GM23338 (cell line): ENCODE results near the gene DST. TPM values are rescaled to one million over a fixed set of nuclear protein-coding genes. Genes with fewer than 3 reads are reported as not detected.

Experiments used
- ATAC-seq: fragments of 200-7000 bp; cut with Tn5 transposase; 3 replicates; pipeline ENCODE4 v1.9.1; 2020
- DNase-seq: peaks from one replicate; pipeline ENCODE4 v3.0.0-alpha.2; 2015; ENCODE audit warnings: low spot score
- H2AFZ ChIP-seq: fragments of 200-600 bp; sonication (generic); 2 replicates; pipeline ENCODE4 v1.8.0; 2016; ENCODE audit warnings: antibody characterized with exemption, mild to moderate bottlenecking, moderate library complexity
- H3F3A ChIP-seq: fragments of 200-600 bp; sonication (generic); replicated peaks from 2 replicates; pipeline ENCODE4 v1.8.0; 2017; ENCODE audit warnings: antibody characterized with exemption, mixed run types, low read depth
- H3K27ac ChIP-seq: fragments of 200-600 bp; sonication (generic); 2 replicates; pipeline ENCODE4 v1.6.1; 2016; ENCODE audit warnings: low read depth
- H3K27me3 ChIP-seq: fragments of 200-600 bp; sonication (generic); 2 replicates; pipeline ENCODE4 v1.8.0; 2016; ENCODE audit warnings: mild to moderate bottlenecking, mixed run types, moderate library complexity; ENCODE audit not compliant: insufficient read depth
- H3K36me3 ChIP-seq: fragments of 200-600 bp; sonication (generic); 2 replicates; pipeline ENCODE4 v1.8.0; 2016; ENCODE audit warnings: mild to moderate bottlenecking; ENCODE audit not compliant: insufficient read depth
- H3K4me1 ChIP-seq: fragments of 200-600 bp; sonication (generic); 2 replicates; pipeline ENCODE4 v1.8.0; 2016; ENCODE audit warnings: mild to moderate bottlenecking, moderate library complexity; ENCODE audit not compliant: insufficient read depth
- H3K4me2 ChIP-seq: fragments of 200-600 bp; sonication (generic); 2 replicates; pipeline ENCODE4 v1.7.1; 2017; ENCODE audit warnings: mixed run types
- H3K4me3 ChIP-seq: fragments of 200-600 bp; sonication (generic); 2 replicates; pipeline ENCODE4 v1.6.1; 2016; ENCODE audit warnings: mixed run types
- H3K79me2 ChIP-seq: fragments of 200-600 bp; sonication (generic); replicated peaks from 2 replicates; pipeline ENCODE4 v1.8.0; 2017; ENCODE audit warnings: mild to moderate bottlenecking; ENCODE audit not compliant: insufficient read depth
- H3K9me2 ChIP-seq: fragments of 200-600 bp; sonication (generic); 2 replicates; pipeline ENCODE4 v1.8.0; 2017; ENCODE audit not compliant: insufficient read depth
- H4K20me1 ChIP-seq: fragments of 200-600 bp; sonication (generic); replicated peaks from 2 replicates; pipeline ENCODE4 v1.8.0; 2017; ENCODE audit warnings: mild to moderate bottlenecking; ENCODE audit not compliant: insufficient read depth
- H3K27ac Mint-ChIP-seq: 2 replicates; pipeline ENCODE4 v1.8.0; 2020; ENCODE audit warnings: inconsistent platforms, mild to moderate bottlenecking, moderate library complexity, mixed read lengths
- H3K27me3 Mint-ChIP-seq: 3 replicates; pipeline ENCODE4 v1.8.0; 2022; ENCODE audit warnings: low read depth, mild to moderate bottlenecking, moderate library complexity, mixed read lengths, inconsistent platforms; ENCODE audit not compliant: insufficient read depth, poor library complexity
- H3K36me3 Mint-ChIP-seq: 3 replicates; pipeline ENCODE4 v1.8.0; 2021; ENCODE audit warnings: low read depth, mild to moderate bottlenecking, inconsistent platforms, moderate library complexity, mixed read lengths
- H3K4me1 Mint-ChIP-seq: 3 replicates; pipeline ENCODE4 v1.8.0; 2020; ENCODE audit warnings: mild to moderate bottlenecking, inconsistent platforms, mixed read lengths
- H3K4me3 Mint-ChIP-seq: 3 replicates; pipeline ENCODE4 v1.8.0; 2021; ENCODE audit warnings: moderate library complexity, mild to moderate bottlenecking, inconsistent platforms, mixed read lengths
- H3K9me3 Mint-ChIP-seq: 3 replicates; pipeline ENCODE4 v1.8.0; 2020; ENCODE audit warnings: moderate library complexity, mild to moderate bottlenecking, inconsistent platforms, mixed read lengths
- CREB1 ChIP-seq: fragments of 250-450 bp; sonication (Bioruptor Pico); IDR thresholded peaks from 2 replicates; pipeline ENCODE4 v1.5.0; 2020; ENCODE audit warnings: low read depth, mild to moderate bottlenecking, moderate library complexity
- EZH2 ChIP-seq: fragments of 200-600 bp; sonication (generic); IDR thresholded peaks from one replicate; pipeline ENCODE4 v1.8.0; 2017; ENCODE audit warnings: antibody characterized with exemption, mild to moderate bottlenecking, low read depth; ENCODE audit not compliant: unreplicated experiment
- EZH2phosphoT487 ChIP-seq: fragments of 200-600 bp; sonication (generic); IDR thresholded peaks from one replicate; pipeline ENCODE4 v1.8.1; 2018; ENCODE audit warnings: antibody characterized with exemption; ENCODE audit not compliant: unreplicated experiment
- JUNB ChIP-seq: IDR thresholded peaks from one replicate; pipeline ENCODE4 v1.6.1; 2016; ENCODE audit warnings: antibody characterized with exemption; ENCODE audit not compliant: unreplicated experiment
- NANOG ChIP-seq: IDR thresholded peaks from 2 replicates; pipeline ENCODE4 v1.6.1; 2016; ENCODE audit warnings: antibody characterized with exemption, borderline replicate concordance
- POLR2AphosphoS5 ChIP-seq: IDR thresholded peaks from 2 replicates; pipeline ENCODE4 v1.6.1; 2016; ENCODE audit warnings: antibody characterized with exemption, low read depth
- ZNF114 ChIP-seq: fragments of 250-450 bp; sonication (Bioruptor Pico); IDR thresholded peaks from 2 replicates; pipeline ENCODE4 v1.5.0; 2020; ENCODE audit warnings: mild to moderate bottlenecking, moderate library complexity
- ZNF331 ChIP-seq: fragments of 250-450 bp; sonication (Bioruptor Pico); IDR thresholded peaks from 2 replicates; pipeline ENCODE4 v1.5.0; 2020; ENCODE audit warnings: low read depth, mild to moderate bottlenecking, moderate library complexity
- ZNF462 ChIP-seq: fragments of 250-450 bp; sonication (Bioruptor Pico); IDR thresholded peaks from 2 replicates; pipeline ENCODE4 v1.5.0; 2020; ENCODE audit warnings: mild to moderate bottlenecking, moderate library complexity
- polyA plus RNA-seq: library from polyadenylated mRNA; unstranded; fragments of >200 nt; fragmentation: Nextera tagmentation; extraction: Ambion mirVana; gene quantifications from 2 replicates; pipeline ENCODE4 v1.2.1, GENCODE V29; 2016
- total RNA-seq: library from RNA; depleted of rRNA; stranded (reverse); fragments of >200 nt; shearing (Covaris generic); gene quantifications from 2 replicates; pipeline ENCODE4 v1.2.3, GENCODE V29; 2014
- TF ChIP-seq, protein P1 (sequence below): IDR thresholded peaks from 2 replicates; pipeline ENCODE4 v1.6.1; 2016; ENCODE audit warnings: antibody characterized with exemption
- TF ChIP-seq, protein P2 (sequence below), 2 experiments: fragments of 200-600 bp in 1 of 2; sonication (generic) in 1 of 2; conservative IDR thresholded peaks; 2 replicates each; pipeline versions ENCODE4 v1.5.1 to v1.6.1; 2016 to 2017; ENCODE audit warnings: antibody characterized with exemption in 2 of 2, low read depth in 2 of 2, mild to moderate bottlenecking in 2 of 2, moderate library complexity in 1 of 2

Gene DST
- total and polyA plus RNA-seq, 2 experiments from 2014 or later: 88.7 to 188 TPM

DNA sequence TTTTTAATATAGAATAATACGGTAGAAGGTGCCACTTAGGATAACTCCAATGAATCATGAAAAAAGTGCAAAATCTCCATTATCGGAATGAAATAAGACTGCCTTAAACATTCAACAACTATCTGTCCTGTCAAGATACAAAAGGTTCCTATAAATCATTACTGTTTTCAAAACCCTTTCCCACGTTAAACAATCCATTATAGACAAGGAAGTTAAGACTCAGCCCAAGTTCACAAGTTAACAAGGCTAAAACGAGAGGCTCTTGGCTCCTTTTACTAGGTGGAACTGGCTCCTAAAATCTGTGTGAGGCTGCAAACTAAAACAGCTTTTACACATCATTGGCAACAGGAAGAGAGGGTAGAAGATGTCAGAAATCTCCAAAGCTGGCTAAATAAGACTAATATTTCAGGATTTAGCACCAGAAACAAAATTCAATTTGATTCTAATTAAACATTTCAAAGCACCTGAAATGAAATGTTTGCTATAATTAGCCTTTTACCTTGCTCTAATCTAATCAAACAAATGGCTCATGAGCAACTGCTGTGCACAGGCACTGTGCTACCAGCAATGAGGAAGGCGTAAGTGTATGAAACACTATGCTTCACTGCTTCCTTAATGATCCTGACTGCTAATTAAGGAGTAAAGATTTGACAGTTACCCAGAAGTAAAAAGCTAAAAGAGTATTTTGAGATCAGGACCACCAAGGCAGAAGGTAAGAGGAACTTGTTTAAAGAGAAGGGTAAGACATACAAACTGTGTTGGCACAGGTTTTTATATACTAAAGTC lies 109.7 kb downstream of the DST start (continued):
- TF ChIP-seq ZNF462 (no peak), EZH2 (no peak), EZH2phosphoT487 (no peak), NANOG (no peak)

DNA sequence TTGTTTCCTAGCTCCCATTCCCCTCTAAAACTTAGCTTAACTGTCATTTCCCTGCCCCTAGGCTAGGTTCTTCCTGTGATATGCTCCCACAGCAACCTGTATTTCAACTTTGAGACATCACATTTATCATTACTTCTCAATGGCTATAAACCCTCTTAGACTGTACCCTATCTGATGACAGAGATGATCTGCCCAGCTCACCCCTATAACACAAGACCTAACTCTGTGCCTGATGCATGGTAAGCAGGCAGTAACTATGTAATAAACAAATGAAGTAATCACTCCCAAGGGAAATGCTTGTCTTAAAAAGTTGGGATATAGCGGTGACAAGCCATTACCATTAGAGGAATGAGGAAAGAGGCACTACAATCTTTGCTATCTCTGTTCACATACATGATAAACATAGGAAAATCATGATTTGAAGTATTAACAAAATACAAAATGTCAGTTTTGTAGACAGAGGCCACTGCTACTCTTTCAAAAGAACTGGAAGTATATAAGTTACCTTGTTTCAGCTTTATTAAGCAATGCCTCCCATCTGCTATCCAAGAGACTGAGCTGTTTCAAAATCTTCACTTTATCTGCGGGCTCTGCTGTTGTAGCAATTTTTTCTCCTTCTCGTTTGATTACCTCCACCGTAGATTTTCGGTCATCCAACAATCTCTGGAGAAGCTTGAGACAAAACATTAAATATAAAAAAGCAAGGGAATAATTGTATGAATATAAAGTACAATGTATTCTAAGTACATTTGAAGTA lies 110.7 kb downstream of the DST start:
- H3K27ac ChIP-seq: no peak overlapping the region
- Mint-ChIP-seq H3K9me3 (no peaks in the 10 kb centered on the region), H3K4me1 (peaks cover 22% of the 10 kb centered on the region), H3K36me3 (peaks cover 25% of the 10 kb centered on the region), H3K4me3 (no peak overlapping the region), H3K27ac (no peak overlapping the region), H3K27me3 (no peaks in the 10 kb centered on the region)
- DNase-seq (no peak), ATAC-seq (no peak)
- no peaks in the 10 kb centered on the region for H3K9me2 ChIP-seq
- no peak overlapping the region for H3K4me3 ChIP-seq
- H4K20me1 ChIP-seq: no peaks in the 10 kb centered on the region
- H3K27me3 ChIP-seq: no peaks in the 10 kb centered on the region
- peaks cover 14% of the 10 kb centered on the region for H3K4me1 ChIP-seq
- no peaks in the 10 kb centered on the region for H3K36me3 ChIP-seq
- no peak overlapping the region for H2AFZ ChIP-seq
- H3F3A ChIP-seq: no peaks in the 10 kb centered on the region
- no peaks in the 10 kb centered on the region for H3K79me2 ChIP-seq
- no peak overlapping the region for H3K4me2 ChIP-seq
- no peak for TF ChIP-seq JUNB
- TF ChIP-seq NANOG: no peak
- TF ChIP-seq CREB1: no peak
- TF ChIP-seq ZNF114 (CRISPR knock-in tag): no peak
- no peak for TF ChIP-seq POLR2AphosphoS5
- TF ChIP-seq, protein P1, sequence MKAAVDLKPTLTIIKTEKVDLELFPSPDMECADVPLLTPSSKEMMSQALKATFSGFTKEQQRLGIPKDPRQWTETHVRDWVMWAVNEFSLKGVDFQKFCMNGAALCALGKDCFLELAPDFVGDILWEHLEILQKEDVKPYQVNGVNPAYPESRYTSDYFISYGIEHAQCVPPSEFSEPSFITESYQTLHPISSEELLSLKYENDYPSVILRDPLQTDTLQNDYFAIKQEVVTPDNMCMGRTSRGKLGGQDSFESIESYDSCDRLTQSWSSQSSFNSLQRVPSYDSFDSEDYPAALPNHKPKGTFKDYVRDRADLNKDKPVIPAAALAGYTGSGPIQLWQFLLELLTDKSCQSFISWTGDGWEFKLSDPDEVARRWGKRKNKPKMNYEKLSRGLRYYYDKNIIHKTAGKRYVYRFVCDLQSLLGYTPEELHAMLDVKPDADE: no peak
- TF ChIP-seq, protein P2, sequence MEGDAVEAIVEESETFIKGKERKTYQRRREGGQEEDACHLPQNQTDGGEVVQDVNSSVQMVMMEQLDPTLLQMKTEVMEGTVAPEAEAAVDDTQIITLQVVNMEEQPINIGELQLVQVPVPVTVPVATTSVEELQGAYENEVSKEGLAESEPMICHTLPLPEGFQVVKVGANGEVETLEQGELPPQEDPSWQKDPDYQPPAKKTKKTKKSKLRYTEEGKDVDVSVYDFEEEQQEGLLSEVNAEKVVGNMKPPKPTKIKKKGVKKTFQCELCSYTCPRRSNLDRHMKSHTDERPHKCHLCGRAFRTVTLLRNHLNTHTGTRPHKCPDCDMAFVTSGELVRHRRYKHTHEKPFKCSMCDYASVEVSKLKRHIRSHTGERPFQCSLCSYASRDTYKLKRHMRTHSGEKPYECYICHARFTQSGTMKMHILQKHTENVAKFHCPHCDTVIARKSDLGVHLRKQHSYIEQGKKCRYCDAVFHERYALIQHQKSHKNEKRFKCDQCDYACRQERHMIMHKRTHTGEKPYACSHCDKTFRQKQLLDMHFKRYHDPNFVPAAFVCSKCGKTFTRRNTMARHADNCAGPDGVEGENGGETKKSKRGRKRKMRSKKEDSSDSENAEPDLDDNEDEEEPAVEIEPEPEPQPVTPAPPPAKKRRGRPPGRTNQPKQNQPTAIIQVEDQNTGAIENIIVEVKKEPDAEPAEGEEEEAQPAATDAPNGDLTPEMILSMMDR (conservative IDR thresholded peaks at IDR 0.05; ENCODE audit: low read depth in 2 of 2): no peak
- no peak for TF ChIP-seq ZNF331
